A549 (cell line): Measurements from ENCODE around the gene MACROD1.

Experiments used
- CTCF ChIP-seq: fragments of >200 bp; sonication (Bioruptor Twin); formaldehyde crosslinking; IDR thresholded peaks from 3 replicates; pipeline ENCODE4 v1.5.1; 2016
- JUN ChIP-seq, 2 experiments: fragments of >200 bp; sonication (Bioruptor Twin); formaldehyde crosslinking; IDR thresholded peaks; 2 replicates in 1 of 2; 3 replicates in 1 of 2; pipeline ENCODE4 v1.6.1; 2016 to 2017
- JUNB ChIP-seq: fragments of >200 bp; sonication (Bioruptor Twin); formaldehyde crosslinking; IDR thresholded peaks from 2 replicates; pipeline ENCODE4 v1.6.1; 2016
- MAFK ChIP-seq: fragments of 450-650 bp; IDR thresholded peaks from 2 replicates; pipeline ENCODE4 v1.6.1; 2014; ENCODE audit not compliant: partially characterized antibody
- POLR2A ChIP-seq: IDR thresholded peaks from 2 replicates; pipeline ENCODE4 v1.6.1; 2012; ENCODE audit warnings: mild to moderate bottlenecking, low read length
- POLR2AphosphoS2 ChIP-seq: conservative IDR thresholded peaks from 2 replicates; pipeline ENCODE4 v1.6.1; 2012; ENCODE audit warnings: low read length, improper control_type of control experiment, inconsistent platforms
- REST ChIP-seq: fragments of 200-600 bp; sonication (generic); IDR thresholded peaks from 2 replicates; pipeline ENCODE4 v1.6.1; 2016; ENCODE audit warnings: antibody characterized with exemption, mild to moderate bottlenecking, moderate library complexity
- SMC3 ChIP-seq: fragments of >200 bp; sonication (Bioruptor Twin); formaldehyde crosslinking; IDR thresholded peaks from 3 replicates; pipeline ENCODE4 v1.6.1; 2018; ENCODE audit warnings: inconsistent platforms
- SREBF2 ChIP-seq: fragments of 450-650 bp; IDR thresholded peaks from 2 replicates; pipeline ENCODE4 v1.6.1; 2014; ENCODE audit warnings: mild to moderate bottlenecking, moderate library complexity
- TFCP2L1 ChIP-seq: fragments of 250-450 bp; sonication (Bioruptor Pico); IDR thresholded peaks from 2 replicates; pipeline ENCODE4 v1.5.0; 2021; ENCODE audit warnings: mild to moderate bottlenecking
- ZFP36 ChIP-seq: fragments of 450-650 bp; IDR thresholded peaks from 2 replicates; pipeline ENCODE4 v1.6.1; 2014; ENCODE audit warnings: borderline replicate concordance; ENCODE audit not compliant: partially characterized antibody
- ZNF302 ChIP-seq: fragments of 250-450 bp; sonication (Bioruptor Pico); IDR thresholded peaks from 2 replicates; pipeline ENCODE4 v1.9.0; 2021; ENCODE audit warnings: inconsistent platforms, mild to moderate bottlenecking, moderate library complexity

GRCh38 chr11:64068705-64069400 is 97.1 kb downstream of the MACROD1 start:
- TF ChIP-seq ZNF302 (CRISPR knock-in tag) (no peak), CTCF (no peak), POLR2AphosphoS2 (no peak), JUN (IDR thresholded peaks at IDR 0.05) (no peak), MAFK (no peak), REST (no peak), SMC3 (no peak), SREBF2 (no peak), ZFP36 (no peak), JUNB (no peak), POLR2A (no peak), TFCP2L1 (CRISPR knock-in tag) (no peak)
